Sciatic nerve (tissue), 2 donors: ENCODE results near the gene KRTAP9-2. TPM values are rescaled to one million over a fixed set of nuclear protein-coding genes. Genes with fewer than 3 reads are reported as not detected.
"Not testable (repeated sequence)": the region's sequence is repeated elsewhere in the genome, so short reads cannot be mapped to it uniquely, and the experiment has no call there.

Experiments used
- ATAC-seq: fragments of 200-7000 bp; cut with Tn5 transposase; one replicate; pipeline ENCODE4 v1.9.1; 2020; ENCODE audit warnings: mild to moderate bottlenecking, moderate library complexity
- DNase-seq: peaks from one replicate; pipeline ENCODE4 v3.0.0-alpha.2; 2020; ENCODE audit warnings: low spot score
- intact Hi-C: fragments of 100-400 bp; cut with DNase I; formaldehyde crosslinking; loops from one replicate; pipeline ENCODE4 v1.14.2; 2022
- total RNA-seq: library from RNA; stranded (reverse); fragmentation: NEBNext Ultra II Directional; extraction: Animal tissue kit (Norgen Biotek cat#: 25700); gene quantifications from one replicate; pipeline ENCODE4 v1.2.1, GENCODE V29; 2021
- donor health status: DM: no; HTN: no; CAD: no.
- donor health status: DM: no; HTN: no; CAD: no.

The KRTAP9-2 gene
- total RNA-seq, result not detected

GRCh38 chr17:41226598-41227095 lies at the start of gene KRTAP9-2:
Gene KRTAP9-2, plus strand, starts transcription at chr17:41226648. Its CDS starts 7 bp downstream, at chr17:41226655.
- ATAC-seq, DNase-seq: not testable (repeated sequence)

GRCh38 chr17:41176744-41177387 lies 49.6 kb upstream of the KRTAP9-2 start:
- intact Hi-C loops, result no loop called here
- ATAC-seq (no peak), DNase-seq (no peak)

More at GRCh38 chr17:41226598-41227095, at the start of gene KRTAP9-2:
- intact Hi-C loops, result not testable (repeated sequence)

DNA sequence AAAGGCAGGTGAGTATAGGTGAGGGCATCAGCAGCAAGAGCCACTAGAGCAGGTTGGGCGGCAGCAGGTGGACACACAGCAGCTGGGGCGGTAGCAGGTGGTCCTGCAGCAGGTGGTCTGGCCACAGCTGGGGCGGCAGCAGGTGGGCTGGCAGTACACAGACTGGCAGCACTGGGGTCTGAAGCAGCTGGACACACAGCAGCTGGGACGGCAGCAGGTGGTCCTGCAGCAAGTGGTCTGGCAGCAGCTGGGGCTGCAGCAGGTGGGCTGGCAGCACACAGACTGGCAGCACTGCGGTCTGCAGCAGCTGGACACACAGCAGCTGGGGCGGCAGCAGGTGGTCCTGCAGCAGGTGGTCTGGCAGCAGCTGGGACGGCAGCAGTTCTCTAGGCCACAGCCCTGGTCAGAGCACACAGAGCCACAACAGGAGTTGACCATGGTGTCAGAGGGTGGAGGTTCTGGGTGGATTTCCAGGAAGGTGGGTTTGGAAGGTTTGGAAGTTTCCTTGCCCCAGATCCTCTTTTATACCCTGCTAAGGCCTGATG lies 48.6 kb upstream of the KRTAP9-2 start, which contains the start of gene KRTAP4-2:
TSS of gene KRTAP4-2 (minus strand) at position 495 of the 545 bp plus-strand sequence. CDS start at position 438, 57 bp downstream.
- DNase-seq, result no peak
- intact Hi-C loops, result no loop called here
- ATAC-seq, result no peak

DNA sequence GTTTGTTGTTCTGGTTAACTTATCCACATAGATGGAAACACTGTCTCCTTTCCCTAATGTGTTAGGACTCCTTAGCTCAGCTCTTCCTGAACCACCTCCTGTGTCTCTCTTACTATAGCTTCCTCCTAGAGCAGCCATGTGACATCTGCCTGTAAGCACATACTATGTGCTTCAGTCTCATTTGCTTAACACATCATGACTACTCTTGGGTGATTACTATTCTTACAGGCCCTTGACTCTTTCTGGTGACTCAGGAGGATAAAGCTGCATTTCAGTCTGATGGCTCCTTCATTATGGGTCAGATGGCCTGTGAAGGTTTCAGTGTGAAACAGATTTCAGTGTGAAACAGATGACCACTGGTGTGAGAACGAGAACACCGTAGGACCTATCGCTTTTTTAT lies 48.1 kb upstream of the KRTAP9-2 start:
- DNase-seq, result no peak
- ATAC-seq, result peak; percentile 24

GRCh38 chr17:41178843-41179616 lies 47.4 kb upstream of the KRTAP9-2 start:
- intact Hi-C loops, result no loop called here
- no peak for DNase-seq
- peak; percentile 62 for ATAC-seq

More for the DNA sequence above, 48.1 kb upstream of the KRTAP9-2 start:
- intact Hi-C loops, result no loop called here

GRCh38 chr17:41184480-41184961 lies 41.9 kb upstream of the KRTAP9-2 start, which contains the start of gene KRTAP4-1:
Gene KRTAP4-1, minus strand, starts transcription at chr17:41184911. Its CDS starts 57 bp downstream, at chr17:41184854.
- intact Hi-C loops, result no loop called here
- DNase-seq (no peak), ATAC-seq (no peak)

- DNase-seq (no peak), ATAC-seq (no peak)
- intact Hi-C loops, result no loop called here
These were observed 41.4 kb upstream of the KRTAP9-2 start for GRCh38 chr17:41185001-41185400.

DNA sequence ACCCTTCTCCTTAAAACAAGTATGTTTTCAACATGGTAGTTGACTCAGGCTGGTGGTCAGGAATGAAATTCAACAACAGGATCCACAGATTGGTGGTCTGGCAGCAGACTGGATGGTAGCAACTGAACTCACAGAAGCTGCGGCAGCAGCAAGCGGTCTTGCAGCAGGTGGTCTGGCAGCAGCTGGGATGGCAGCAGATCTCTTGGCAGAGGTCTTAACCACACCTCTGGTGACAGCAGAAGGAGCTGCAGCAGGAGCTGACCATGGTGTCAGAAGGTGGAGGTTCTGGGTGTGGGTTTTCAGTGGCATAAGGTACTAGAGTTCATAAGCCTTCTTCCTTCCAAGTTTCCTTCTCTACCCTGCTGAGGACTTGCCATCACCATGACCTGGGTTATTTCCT lies 39.6 kb upstream of the KRTAP9-2 start:
- DNase-seq, result no peak
- intact Hi-C loops, result no loop called here
- no peak for ATAC-seq

GRCh38 chr17:41189837-41190318 lies 36.6 kb upstream of the KRTAP9-2 start, which contains the start of gene KRTAP9-1:
Gene KRTAP9-1, plus strand, starts transcription at chr17:41189887. Its CDS starts 0 bp downstream, at chr17:41189887.
- intact Hi-C loops, ATAC-seq, DNase-seq: not testable (repeated sequence)

DNA sequence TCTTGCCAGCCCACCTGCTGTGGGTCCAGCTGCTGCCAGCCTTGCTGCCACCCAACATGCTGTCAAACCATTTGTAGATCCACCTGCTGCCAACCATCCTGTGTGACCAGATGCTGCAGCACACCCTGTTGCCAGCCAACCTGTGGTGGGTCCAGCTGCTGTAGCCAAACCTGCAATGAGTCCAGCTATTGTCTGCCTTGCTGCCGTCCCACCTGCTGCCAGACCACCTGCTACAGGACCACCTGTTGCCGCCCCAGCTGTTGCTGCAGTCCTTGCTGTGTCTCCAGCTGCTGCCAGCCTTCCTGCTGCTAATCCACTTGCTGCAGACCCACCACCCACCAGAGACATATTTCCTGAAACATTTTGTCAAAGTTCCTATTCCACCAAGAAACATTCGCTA lies 36.1 kb upstream of the KRTAP9-2 start:
- intact Hi-C loops, result no loop called here
- DNase-seq (no peak), ATAC-seq (no peak)

DNA sequence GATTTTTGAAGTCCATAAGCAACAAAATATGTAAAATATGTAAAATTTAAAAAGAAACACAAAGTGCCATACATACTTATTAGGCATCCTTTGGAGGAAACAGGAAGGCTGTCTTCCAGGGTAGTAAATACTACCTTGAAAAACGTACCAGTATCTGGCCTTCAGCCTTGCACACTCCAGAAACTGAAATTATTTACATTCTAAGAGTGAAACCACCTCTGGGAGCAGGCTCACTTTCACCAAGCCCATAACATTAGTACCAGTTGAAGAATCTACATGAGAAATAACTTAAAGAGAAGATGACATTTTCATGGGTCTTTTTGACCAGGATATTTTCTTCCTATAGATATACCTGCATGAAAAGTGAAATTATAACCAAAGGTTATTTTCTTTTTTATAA lies 30.4 kb upstream of the KRTAP9-2 start:
- intact Hi-C loops, result no loop called here
- no peak for DNase-seq
- ATAC-seq, result no peak

- DNase-seq (no peak), ATAC-seq (no peak)
- intact Hi-C loops, result no loop called here
These were observed 26.9 kb upstream of the KRTAP9-2 start for GRCh38 chr17:41199421-41200078.

DNA sequence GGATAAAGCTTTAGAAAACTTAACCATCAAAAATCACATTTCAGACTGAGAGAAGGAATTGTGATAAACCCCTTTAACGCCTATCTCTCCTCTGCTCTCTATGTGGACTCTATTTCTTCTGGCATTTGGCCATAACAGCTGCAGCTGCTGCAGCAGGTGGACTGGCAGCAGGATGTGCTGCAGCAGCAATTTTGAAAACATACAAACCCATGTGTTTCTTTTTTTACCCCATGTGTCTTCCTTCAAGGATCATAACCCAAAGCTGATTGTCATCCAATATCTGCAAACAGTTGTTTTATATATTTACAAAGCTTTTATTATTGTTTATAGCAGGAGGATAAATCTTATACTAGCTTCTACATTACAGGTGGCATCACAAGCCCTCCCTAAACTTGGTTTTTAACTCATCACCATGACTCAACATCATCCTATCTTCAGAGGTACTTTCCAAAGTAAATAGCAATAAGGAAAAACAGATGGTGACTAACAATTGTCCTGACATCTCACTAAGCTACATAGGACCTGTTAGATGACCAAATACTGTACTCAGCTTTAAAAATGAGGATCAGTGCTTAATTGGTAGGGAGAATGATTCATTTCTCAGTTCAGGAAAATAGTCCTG lies 14.5 kb upstream of the KRTAP9-2 start:
- intact Hi-C loops, result no loop called here
- DNase-seq, result no peak
- no peak for ATAC-seq

DNA sequence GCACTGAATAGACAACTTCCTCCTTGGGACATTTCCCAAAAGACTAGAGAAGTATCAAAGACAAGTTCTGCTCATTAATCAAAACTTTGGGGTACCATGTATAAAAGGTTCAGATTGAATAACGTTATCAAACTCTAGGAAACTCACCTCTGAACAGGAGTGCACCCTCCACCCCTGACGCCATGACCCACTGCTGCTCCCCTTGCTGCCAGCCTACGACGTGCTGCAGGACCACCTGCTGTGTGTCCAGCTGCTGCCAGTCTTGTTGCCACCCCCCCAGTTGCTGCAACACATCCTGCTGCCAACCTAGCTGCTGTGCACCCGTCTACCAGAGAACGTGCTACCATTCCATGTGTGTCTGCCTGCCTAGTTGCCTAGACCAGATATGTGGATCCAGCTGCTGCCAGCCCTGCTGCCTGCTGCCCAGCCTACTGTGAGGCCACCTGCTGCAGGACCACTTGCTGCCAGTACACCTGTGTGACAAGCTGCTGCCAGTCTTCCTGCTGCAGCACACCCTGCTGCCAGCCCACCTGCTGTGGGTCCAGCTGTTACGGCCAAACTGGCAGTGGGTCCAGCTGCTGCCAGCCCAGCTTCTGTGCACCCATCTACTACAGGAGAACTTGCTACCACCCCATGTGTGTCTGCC lies 13.8 kb upstream of the KRTAP9-2 start:
- intact Hi-C loops, result no loop called here
- ATAC-seq (no peak), DNase-seq (no peak)

DNA sequence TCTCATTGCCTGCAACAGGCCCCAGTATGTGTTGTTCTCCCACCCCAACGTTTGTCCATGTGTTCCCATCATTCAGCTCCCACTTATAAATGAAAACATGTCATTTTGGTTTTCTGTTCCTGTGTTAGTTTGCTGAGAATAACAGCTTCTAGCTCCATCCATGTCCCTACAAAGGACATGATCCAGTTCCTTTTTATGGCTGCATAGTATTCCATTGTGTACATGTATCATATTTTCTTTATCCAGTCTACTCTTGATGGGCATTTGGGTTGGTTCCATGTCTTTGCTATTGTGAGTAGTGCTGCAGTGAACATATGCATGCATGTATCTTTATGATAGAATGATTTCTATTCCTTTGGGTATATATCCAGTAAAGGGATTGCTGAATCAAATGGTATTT lies 10.8 kb upstream of the KRTAP9-2 start:
- ATAC-seq, result no peak
- intact Hi-C loops, result loop anchor here (2.0 kb wide), 1 partner anchor 67 kb away; the partner anchor contains the start of gene KRTAP4-5
- no peak for DNase-seq

DNA sequence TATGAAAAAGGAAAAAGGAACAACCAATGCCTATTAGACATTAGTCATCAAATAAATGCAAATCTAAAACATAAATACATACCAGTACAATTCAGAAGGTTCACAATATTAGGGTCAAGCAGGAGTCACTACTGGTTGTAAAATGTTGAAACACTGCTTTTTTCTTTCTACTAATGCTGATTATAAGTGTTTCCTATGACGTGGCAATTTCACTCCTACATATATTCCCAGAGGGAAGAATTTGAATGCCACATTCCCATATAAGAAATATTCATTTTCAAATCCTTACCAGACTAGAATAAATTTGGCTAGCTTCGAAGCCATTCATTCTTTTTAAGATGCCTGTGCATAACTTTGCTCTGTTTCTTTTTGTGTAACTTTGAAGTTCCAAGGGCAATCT lies 2.6 kb upstream of the KRTAP9-2 start:
- ATAC-seq (no peak), DNase-seq (no peak)
- intact Hi-C loops, result no loop called here

GRCh38 chr17:41226051-41226450 lies 397 bp upstream of the KRTAP9-2 start:
- intact Hi-C loops, result no loop called here
- no peak for DNase-seq
- no peak for ATAC-seq

DNA sequence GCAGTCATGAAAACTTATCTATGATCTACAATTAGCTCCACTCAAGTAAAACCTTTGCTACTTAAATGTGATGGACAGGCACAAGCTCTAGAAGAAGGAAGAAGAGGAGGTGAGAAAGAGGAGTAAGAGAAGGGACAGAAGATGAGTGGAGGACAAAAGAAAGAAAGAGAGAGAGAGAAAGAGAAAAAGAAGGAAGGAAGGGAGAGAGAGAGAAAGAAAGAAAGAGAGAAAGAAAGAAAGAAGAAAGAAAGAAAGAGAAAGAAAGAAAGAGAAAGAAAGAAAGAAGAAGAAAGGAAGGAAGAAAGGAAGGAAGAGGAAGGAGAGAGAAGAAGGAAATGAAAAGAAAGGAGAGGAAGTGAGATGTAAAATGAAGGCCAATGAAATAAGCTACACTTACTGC lies 3.6 kb downstream of the KRTAP9-2 start:
- intact Hi-C loops, result no loop called here
- ATAC-seq (no peak), DNase-seq (no peak)
